Lung (tissue), 12 donors: ENCODE measurements around the gene PTPRN2. TPM values are rescaled to one million over a fixed set of nuclear protein-coding genes. Genes with fewer than 3 reads are reported as not detected.

Experiments
- ATAC-seq: fragments of 200-7000 bp; cut with Tn5 transposase; one replicate; pipeline ENCODE4 v1.9.1; 2020; ENCODE audit warnings: moderate number of reproducible peaks; ENCODE audit not compliant: insufficient read depth, low FRiP score
- DNase-seq, 3 donors: peaks; one replicate each; pipeline ENCODE4 v3.0.0-alpha.2; 2013 to 2017
- H3K27ac ChIP-seq, 2 donors: one replicate each; pipeline ENCODE4 v1.5.1; 2013; ENCODE audit warnings: mild to moderate bottlenecking in 2 of 2, moderate library complexity in 2 of 2, control low read depth in 1 of 2, inconsistent platforms in 1 of 2, low read depth in 1 of 2, low read length in 1 of 2
- H3K27me3 ChIP-seq, 3 donors: one replicate each; pipeline ENCODE4 v1.5.1; 2013; ENCODE audit warnings: low read length in 2 of 3; ENCODE audit not compliant: control insufficient read depth in 3 of 3, insufficient read depth in 3 of 3
- H3K36me3 ChIP-seq, 4 donors: one replicate each; pipeline ENCODE4 v1.5.1; 2013; ENCODE audit warnings: low read length in 4 of 4, mild to moderate bottlenecking in 1 of 4, moderate library complexity in 1 of 4; ENCODE audit not compliant: control insufficient read depth in 4 of 4, insufficient read depth in 4 of 4
- H3K4me1 ChIP-seq, 5 donors: one replicate each; pipeline ENCODE4 v1.5.1; 2013; ENCODE audit warnings: low read length in 5 of 5, mild to moderate bottlenecking in 2 of 5, moderate library complexity in 1 of 5; ENCODE audit not compliant: control insufficient read depth in 5 of 5, insufficient read depth in 5 of 5
- H3K4me3 ChIP-seq: one replicate; pipeline ENCODE4 v1.5.1; 2013; ENCODE audit warnings: mild to moderate bottlenecking, control low read depth, moderate library complexity
- H3K9ac ChIP-seq, 2 donors: one replicate each; pipeline ENCODE4 v1.5.1; 2013; ENCODE audit warnings: low read length in 2 of 2, control low read depth in 1 of 2; ENCODE audit not compliant: insufficient read depth in 1 of 2
- H3K9me3 ChIP-seq, 4 donors: one replicate each; pipeline ENCODE4 v1.5.1; 2013; ENCODE audit warnings: low read length in 3 of 4, mild to moderate bottlenecking in 1 of 4, moderate library complexity in 1 of 4; ENCODE audit not compliant: control insufficient read depth in 4 of 4, insufficient read depth in 3 of 4
- CTCF ChIP-seq: IDR thresholded peaks from 2 replicates; pipeline ENCODE4 v1.5.1; 2012; ENCODE audit warnings: mild to moderate bottlenecking; ENCODE audit errors: control extremely low read depth, extremely low read depth
- WGBS, 2 donors: extraction: QIAGEN DNeasy Blood & Tissue Kit; methylation state at CpG; one replicate each; pipeline ENCODE4 v1.1.7; 2013; 5-methylcytosine and 5-hydroxymethylcytosine counted together
- polyA plus RNA-seq, 2 donors: library from polyadenylated mRNA; stranded (reverse); fragments of 200-250 nt; gene quantifications; one replicate each; pipeline ENCODE4 v1.2.1, GENCODE V29; 2013
- total RNA-seq, 2 donors: library from RNA; depleted of rRNA in 1 of 2; stranded (reverse); fragments of >200 nt in 1 of 2; gene quantifications; one replicate each; pipeline ENCODE4 v1.2.1, GENCODE V29; 2014 to 2021
- donor health status: control.
- donor health status: control.
- donor health status: Bipolar disorder and iron deficiency.
- donor health status: healthy.
- donor health status: DM: yes; HTN: yes; CAD: no.

The PTPRN2 gene
- total and polyA plus RNA-seq, 4 donors: 2.1 to 7.4 (median 4.4) TPM

DNA sequence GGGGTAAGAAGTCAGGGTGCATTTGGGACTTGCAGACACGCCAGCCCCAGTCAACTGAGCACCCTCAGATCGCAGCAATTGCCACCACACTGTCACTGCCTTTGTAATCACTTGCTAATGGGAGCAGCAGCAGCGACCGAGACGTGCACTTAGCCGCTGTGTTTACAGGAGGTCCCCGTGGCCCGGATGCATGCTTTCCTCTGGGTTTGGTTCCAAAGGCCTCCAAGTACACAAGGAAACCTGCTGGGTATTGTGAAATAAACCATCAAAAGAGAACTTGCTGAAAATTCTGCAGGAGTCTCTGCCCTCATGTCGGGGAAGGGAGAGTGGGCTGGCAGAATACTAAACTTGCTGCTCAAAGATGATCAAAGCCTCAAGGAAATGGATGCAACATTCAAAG is 909.1 kb downstream of the PTPRN2 start:
- Histone ChIP-seq H3K27me3 (peaks cover 4 to 76% (median 54%) of the 10 kb centered on the region in 3 donors), H3K4me1 (peaks cover 0 to 12% (median 0%) of the 10 kb centered on the region in 5 donors), H3K9ac (no peak overlapping the region), H3K27ac (no peak overlapping the region), H3K4me3 (no peak overlapping the region), H3K9me3 (peaks cover 0 to 4% (median 0%) of the 10 kb centered on the region in 4 donors), H3K36me3 (no peaks in the 10 kb centered on the region)
- TF ChIP-seq CTCF: no peak
- DNase-seq (peak in 1 of 3 donors; percentile 37), ATAC-seq (no peak)
- 10 to 14% methylated on average over 9 of the region's 9 CpGs for WGBS, 2 donors

- Histone ChIP-seq H3K27me3 (peaks cover 0 to 67% (median 35%) of the 10 kb centered on the region in 3 donors), H3K36me3 (no peaks in the 10 kb centered on the region), H3K4me1 (peaks cover 0 to 9% (median 0%) of the 10 kb centered on the region in 5 donors), H3K9ac (no peak overlapping the region), H3K4me3 (no peak overlapping the region), H3K27ac (no peak overlapping the region), H3K9me3 (peaks cover 0 to 2% (median 0%) of the 10 kb centered on the region in 4 donors)
- TF ChIP-seq CTCF: no peak
- ATAC-seq (no peak), DNase-seq (peak in 1 of 3 donors; percentile 51)
- 65 to 70% methylated on average over 19 of the region's 19 CpGs for WGBS, 2 donors
Observed at GRCh38 chr7:157676456-157677255, 911.0 kb downstream of the PTPRN2 start.

DNA sequence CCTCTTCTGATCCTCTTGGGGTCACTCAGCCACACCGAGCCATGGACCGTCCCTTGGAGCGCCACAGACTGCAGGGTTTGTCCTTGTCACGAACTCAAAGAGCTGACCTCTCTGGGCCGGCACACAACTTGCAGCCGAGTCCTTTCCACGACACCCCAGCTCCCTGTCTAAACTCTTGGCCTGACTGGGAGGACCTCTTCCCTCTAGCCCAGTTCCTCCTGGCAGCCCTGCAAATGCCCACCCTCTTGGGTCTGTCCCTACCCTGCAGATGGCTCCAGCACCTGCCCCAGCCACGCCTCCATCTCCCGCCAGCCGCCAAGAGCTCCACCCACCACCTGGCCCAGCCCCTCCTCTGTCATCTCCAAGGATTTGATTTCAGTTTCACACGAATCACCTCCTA is 911.6 kb downstream of the PTPRN2 start:
- ATAC-seq: no peak
- no peak overlapping the region for H3K9ac ChIP-seq
- WGBS, 2 donors: 82 to 87% methylated on average over 11 of the region's 11 CpGs
- H3K27ac ChIP-seq: no peak overlapping the region
- no peak for TF ChIP-seq CTCF
- H3K36me3 ChIP-seq: no peaks in the 10 kb centered on the region
- peaks cover 0 to 7% (median 0%) of the 10 kb centered on the region in 5 donors for H3K4me1 ChIP-seq
- peak in 1 of 3 donors; percentile 14 for DNase-seq
- no peak overlapping the region for H3K4me3 ChIP-seq
- H3K27me3 ChIP-seq: peaks cover 0 to 63% (median 29%) of the 10 kb centered on the region in 3 donors
- H3K9me3 ChIP-seq: peaks cover 0 to 2% (median 0%) of the 10 kb centered on the region in 4 donors
